Prostate gland (tissue), 2 donors: ENCODE measurements around the gene GH1. TPM values are rescaled to one million over a fixed set of nuclear protein-coding genes. Genes with fewer than 3 reads are reported as not detected.

Source experiments
- DNase-seq: peaks from one replicate; pipeline ENCODE4 v3.0.0-alpha.2; 2019; ENCODE audit warnings: low spot score
- H3K27ac ChIP-seq, 2 donors: fragments of 200-600 bp; sonication (generic); 2 replicates each; pipeline ENCODE4 v1.5.1; 2017 to 2019
- H3K27me3 ChIP-seq: fragments of 200-600 bp; sonication (generic); replicated peaks from 2 replicates; pipeline ENCODE4 v1.5.1; 2019; ENCODE audit not compliant: insufficient read depth
- H3K36me3 ChIP-seq, 2 donors: fragments of 200-600 bp; sonication (generic); 1 replicate in 1 of 2; 2 replicates in 1 of 2; pipeline versions ENCODE4 v1.5.1 to v1.8.1; 2017 to 2019
- H3K4me1 ChIP-seq: fragments of 200-600 bp; sonication (generic); replicated peaks from 2 replicates; pipeline ENCODE4 v1.5.1; 2019
- H3K4me3 ChIP-seq, 2 donors: fragments of 200-600 bp; sonication (generic); 2 replicates each; pipeline ENCODE4 v1.5.1; 2017 to 2019
- H3K9me3 ChIP-seq: fragments of 200-600 bp; sonication (generic); 2 replicates; pipeline ENCODE4 v1.5.1; 2017
- CTCF ChIP-seq, 4 experiments: fragments of 200-600 bp in 2 of 4; fragments of 450-650 bp in 2 of 4; sonication (generic) in 2 of 4; IDR thresholded peaks; 1 replicate in 3 of 4; 2 replicates in 1 of 4; pipeline ENCODE4 v1.5.1; 2016 to 2019; ENCODE audit warnings: antibody characterized with exemption in 4 of 4, mild to moderate bottlenecking in 2 of 4, moderate library complexity in 2 of 4
- POLR2A ChIP-seq: fragments of 450-650 bp; IDR thresholded peaks from one replicate; pipeline ENCODE4 v1.6.1; 2016; ENCODE audit warnings: antibody characterized with exemption, mild to moderate bottlenecking
- POLR2AphosphoS5 ChIP-seq: sonication (generic); formaldehyde crosslinking; IDR thresholded peaks from one replicate; pipeline ENCODE4 v1.6.1; 2017; ENCODE audit warnings: antibody characterized with exemption
- WGBS: methylation state at CpG from one replicate; pipeline ENCODE4 v1.1.5; 2018; 5-methylcytosine and 5-hydroxymethylcytosine counted together
- intact Hi-C: fragments of 100-400 bp; cut with DNase I; formaldehyde crosslinking; loops from one replicate; pipeline ENCODE4 v1.14.2; 2022
- total RNA-seq, 2 donors: library from RNA; depleted of rRNA; stranded (reverse); fragments of >200 nt; gene quantifications; one replicate each; pipeline ENCODE4 v1.1.0, GENCODE V29; 2016

The GH1 gene
- total RNA-seq, 2 donors from 2014 or later, result not detected

GRCh38 chr17:63941751-63942150, 23.1 kb upstream of the GH1 start:
- DNase-seq, result no peak
- no peaks in the 10 kb centered on the region for H3K36me3 ChIP-seq
- no peaks in the 10 kb centered on the region for H3K27me3 ChIP-seq
- TF ChIP-seq CTCF (IDR thresholded peaks at IDR 0.05) (no peak), POLR2A (no peak), POLR2AphosphoS5 (no peak)
- H3K4me1 ChIP-seq, result no peaks in the 10 kb centered on the region
- no peak overlapping the region for H3K27ac ChIP-seq
- H3K4me3 ChIP-seq, result no peak overlapping the region
- intact Hi-C loops, result no loop called here
- WGBS, result 93% methylated on average over 23 of the region's 23 CpGs
- no peaks in the 10 kb centered on the region for H3K9me3 ChIP-seq

GRCh38 chr17:63941162-63941561, 22.5 kb upstream of the GH1 start:
- intact Hi-C loops, result no loop called here
- 98% methylated on average over 12 of the region's 12 CpGs for WGBS
- Histone ChIP-seq H3K27me3 (no peaks in the 10 kb centered on the region), H3K4me3 (no peak overlapping the region), H3K36me3 (no peaks in the 10 kb centered on the region), H3K9me3 (no peaks in the 10 kb centered on the region), H3K27ac (no peak overlapping the region), H3K4me1 (no peaks in the 10 kb centered on the region)
- DNase-seq, result no peak
- no peak for TF ChIP-seq POLR2AphosphoS5
- TF ChIP-seq CTCF (IDR thresholded peaks at IDR 0.05), result no peak
- no peak for TF ChIP-seq POLR2A

GRCh38 chr17:63940584-63940983, 21.9 kb upstream of the GH1 start:
- 94% methylated on average over 14 of the region's 14 CpGs for WGBS
- no peaks in the 10 kb centered on the region for H3K9me3 ChIP-seq
- TF ChIP-seq CTCF (IDR thresholded peaks at IDR 0.05), result no peak
- TF ChIP-seq POLR2AphosphoS5, result no peak
- no peak for TF ChIP-seq POLR2A
- no peak for DNase-seq
- intact Hi-C loops, result no loop called here
- H3K4me3 ChIP-seq, result no peak overlapping the region
- no peaks in the 10 kb centered on the region for H3K4me1 ChIP-seq
- H3K27ac ChIP-seq, result no peak overlapping the region
- no peaks in the 10 kb centered on the region for H3K36me3 ChIP-seq
- H3K27me3 ChIP-seq, result no peaks in the 10 kb centered on the region

- H3K4me1 ChIP-seq, result no peaks in the 10 kb centered on the region
- TF ChIP-seq POLR2AphosphoS5, result no peak
- TF ChIP-seq CTCF (IDR thresholded peaks at IDR 0.05), result no peak
- no peak for TF ChIP-seq POLR2A
- no peaks in the 10 kb centered on the region for H3K9me3 ChIP-seq
- DNase-seq, result no peak
- no peaks in the 10 kb centered on the region for H3K27me3 ChIP-seq
- intact Hi-C loops, result no loop called here
- no peak overlapping the region for H3K27ac ChIP-seq
- H3K4me3 ChIP-seq, result no peak overlapping the region
- H3K36me3 ChIP-seq, result no peaks in the 10 kb centered on the region
- 63% methylated on average over 6 of the region's 6 CpGs for WGBS
Measured at GRCh38 chr17:63939884-63940283, 21.2 kb upstream of the GH1 start.

- H3K27ac ChIP-seq, result no peak overlapping the region
- DNase-seq, result no peak
- 93% methylated on average over 9 of the region's 9 CpGs for WGBS
- no peaks in the 10 kb centered on the region for H3K36me3 ChIP-seq
- H3K4me1 ChIP-seq, result no peaks in the 10 kb centered on the region
- intact Hi-C loops, result no loop called here
- TF ChIP-seq CTCF (IDR thresholded peaks at IDR 0.05), result no peak
- TF ChIP-seq POLR2A, result no peak
- TF ChIP-seq POLR2AphosphoS5, result no peak
- no peaks in the 10 kb centered on the region for H3K27me3 ChIP-seq
- no peak overlapping the region for H3K4me3 ChIP-seq
- H3K9me3 ChIP-seq, result no peaks in the 10 kb centered on the region
Measured at GRCh38 chr17:63939401-63939800, 20.8 kb upstream of the GH1 start.
